Right atrium auricular region (tissue), 2 donors: ENCODE measurements around the gene SNF8. TPM values are rescaled to one million over a fixed set of nuclear protein-coding genes. Genes with fewer than 3 reads are reported as not detected.

ENCODE experiments used
- DNase-seq: peaks from one replicate; pipeline ENCODE4 v3.0.0-alpha.2; 2019; ENCODE audit warnings: low spot score
- H3K27ac ChIP-seq, 2 donors: fragments of 200-600 bp; sonication (generic); 1 replicate in 1 of 2; 2 replicates in 1 of 2; pipeline ENCODE4 v1.5.1; 2016 to 2019
- H3K27me3 ChIP-seq, 2 donors: fragments of 200-600 bp; sonication (generic); one replicate each; pipeline versions ENCODE4 v1.5.1 to v1.6.0; 2017 to 2019
- H3K36me3 ChIP-seq: fragments of 200-600 bp; sonication (generic); one replicate; pipeline ENCODE4 v1.5.1; 2016
- H3K4me1 ChIP-seq, 2 donors: fragments of 200-600 bp; sonication (generic); one replicate each; pipeline versions ENCODE4 v1.5.1 to v1.6.0; 2017 to 2019
- H3K4me3 ChIP-seq, 2 donors: fragments of 200-600 bp; sonication (generic); 1 replicate in 1 of 2; 2 replicates in 1 of 2; pipeline ENCODE4 v1.5.1; 2017 to 2019; ENCODE audit warnings: mild to moderate bottlenecking in 1 of 2, moderate library complexity in 1 of 2
- H3K9me3 ChIP-seq, 2 donors: fragments of 200-600 bp; sonication (generic); one replicate each; pipeline ENCODE4 v1.5.1; 2019
- total RNA-seq, 2 donors: library from RNA; depleted of rRNA; stranded (reverse); fragments of >200 nt; gene quantifications; one replicate each; pipeline ENCODE4 v1.1.0, GENCODE V29; 2016
- TF ChIP-seq, protein P1 (sequence below), 2 donors: fragments of 200-600 bp; sonication (generic); IDR thresholded peaks; one replicate each; pipeline ENCODE4 v1.5.1; 2019; ENCODE audit warnings: antibody characterized with exemption in 2 of 2

SNF8 gene
- total RNA-seq, 2 donors from 2014 or later: 67.2 to 91.6 TPM

DNA sequence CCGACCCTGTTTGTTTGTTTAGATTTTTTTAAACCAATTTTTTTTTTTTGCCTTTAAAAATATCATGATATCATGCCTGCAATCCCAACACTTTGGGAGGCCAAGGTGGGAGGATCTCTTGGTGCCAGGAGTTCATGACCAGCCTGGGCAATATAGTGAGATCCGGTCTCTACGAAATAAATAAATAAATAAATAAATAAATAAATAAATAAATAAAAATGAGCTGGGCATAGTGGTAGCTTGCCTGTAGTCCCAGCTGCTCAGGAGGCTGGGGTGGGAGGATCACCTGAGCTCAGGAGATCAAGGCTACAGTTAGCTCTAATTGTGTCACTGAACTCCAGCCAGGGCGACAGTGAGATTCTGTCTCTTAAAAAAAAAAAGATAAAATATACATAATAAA is 44.5 kb upstream of the SNF8 start:
- H3K27me3 ChIP-seq: peaks cover 18 to 31% of the 10 kb centered on the region in 2 donors
- TF ChIP-seq, protein P1, sequence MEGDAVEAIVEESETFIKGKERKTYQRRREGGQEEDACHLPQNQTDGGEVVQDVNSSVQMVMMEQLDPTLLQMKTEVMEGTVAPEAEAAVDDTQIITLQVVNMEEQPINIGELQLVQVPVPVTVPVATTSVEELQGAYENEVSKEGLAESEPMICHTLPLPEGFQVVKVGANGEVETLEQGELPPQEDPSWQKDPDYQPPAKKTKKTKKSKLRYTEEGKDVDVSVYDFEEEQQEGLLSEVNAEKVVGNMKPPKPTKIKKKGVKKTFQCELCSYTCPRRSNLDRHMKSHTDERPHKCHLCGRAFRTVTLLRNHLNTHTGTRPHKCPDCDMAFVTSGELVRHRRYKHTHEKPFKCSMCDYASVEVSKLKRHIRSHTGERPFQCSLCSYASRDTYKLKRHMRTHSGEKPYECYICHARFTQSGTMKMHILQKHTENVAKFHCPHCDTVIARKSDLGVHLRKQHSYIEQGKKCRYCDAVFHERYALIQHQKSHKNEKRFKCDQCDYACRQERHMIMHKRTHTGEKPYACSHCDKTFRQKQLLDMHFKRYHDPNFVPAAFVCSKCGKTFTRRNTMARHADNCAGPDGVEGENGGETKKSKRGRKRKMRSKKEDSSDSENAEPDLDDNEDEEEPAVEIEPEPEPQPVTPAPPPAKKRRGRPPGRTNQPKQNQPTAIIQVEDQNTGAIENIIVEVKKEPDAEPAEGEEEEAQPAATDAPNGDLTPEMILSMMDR (IDR thresholded peaks at IDR 0.05): no peak
- peak; percentile 11 for DNase-seq

GRCh38 chr17:48985436-48986245 is 41.0 kb upstream of the SNF8 start:
- TF ChIP-seq, protein P1 (IDR thresholded peaks at IDR 0.05): no peak
- no peaks in the 10 kb centered on the region for H3K36me3 ChIP-seq
- DNase-seq: peak; percentile 9
- H3K4me1 ChIP-seq: no peaks in the 10 kb centered on the region
- peaks cover 0 to 12% of the 10 kb centered on the region in 2 donors for H3K9me3 ChIP-seq
- H3K4me3 ChIP-seq: no peak overlapping the region
- peaks cover 0 to 5% of the 10 kb centered on the region in 2 donors for H3K27me3 ChIP-seq
- no peak overlapping the region for H3K27ac ChIP-seq

More for the DNA sequence above, 44.5 kb upstream of the SNF8 start:
- H3K9me3 ChIP-seq: peaks cover 0 to 7% of the 10 kb centered on the region in 2 donors
- H3K36me3 ChIP-seq: no peaks in the 10 kb centered on the region
- no peak overlapping the region for H3K27ac ChIP-seq
- no peaks in the 10 kb centered on the region for H3K4me1 ChIP-seq
- no peak overlapping the region for H3K4me3 ChIP-seq

- TF ChIP-seq, protein P1 (IDR thresholded peaks at IDR 0.05): no peak
- Histone ChIP-seq H3K27me3 (no peaks in the 10 kb centered on the region), H3K4me3 (no peak overlapping the region)
Observed at GRCh38 chr17:48981927-48982539, 37.4 kb upstream of the SNF8 start.

DNA sequence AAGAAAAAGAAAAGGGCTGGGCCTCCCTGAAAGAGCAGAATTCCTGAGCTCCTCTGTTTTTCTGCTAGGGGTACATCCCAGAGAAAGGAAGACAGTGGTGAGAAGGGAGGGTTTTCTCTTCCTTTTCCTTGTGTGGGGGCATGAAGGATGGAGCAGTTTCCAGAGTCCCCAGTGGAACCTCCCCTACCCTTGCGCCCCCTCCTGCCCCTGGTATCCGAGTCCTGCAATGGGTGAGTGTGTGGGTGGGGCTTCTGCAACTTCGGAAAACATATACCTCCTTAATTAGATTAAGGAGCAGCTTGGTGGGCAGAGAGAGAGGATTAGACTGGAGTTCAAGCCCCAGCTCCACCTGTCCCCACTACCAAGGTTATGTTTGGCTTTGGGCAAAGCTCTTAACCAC is 29.2 kb upstream of the SNF8 start:
- no peaks in the 10 kb centered on the region for H3K9me3 ChIP-seq
- TF ChIP-seq, protein P1 (IDR thresholded peaks at IDR 0.05): no peak
- DNase-seq: no peak
- peaks cover 0 to 5% of the 10 kb centered on the region in 2 donors for H3K27me3 ChIP-seq
- no peaks in the 10 kb centered on the region for H3K36me3 ChIP-seq
- no peak overlapping the region for H3K27ac ChIP-seq
- no peaks in the 10 kb centered on the region for H3K4me1 ChIP-seq
- no peak overlapping the region for H3K4me3 ChIP-seq

More at GRCh38 chr17:48981927-48982539, 37.4 kb upstream of the SNF8 start:
- peak; percentile 16 for DNase-seq
- peaks cover 0 to 14% of the 10 kb centered on the region in 2 donors for H3K9me3 ChIP-seq
- H3K4me1 ChIP-seq: no peaks in the 10 kb centered on the region
- no peak overlapping the region for H3K27ac ChIP-seq
- H3K36me3 ChIP-seq: no peaks in the 10 kb centered on the region

DNA sequence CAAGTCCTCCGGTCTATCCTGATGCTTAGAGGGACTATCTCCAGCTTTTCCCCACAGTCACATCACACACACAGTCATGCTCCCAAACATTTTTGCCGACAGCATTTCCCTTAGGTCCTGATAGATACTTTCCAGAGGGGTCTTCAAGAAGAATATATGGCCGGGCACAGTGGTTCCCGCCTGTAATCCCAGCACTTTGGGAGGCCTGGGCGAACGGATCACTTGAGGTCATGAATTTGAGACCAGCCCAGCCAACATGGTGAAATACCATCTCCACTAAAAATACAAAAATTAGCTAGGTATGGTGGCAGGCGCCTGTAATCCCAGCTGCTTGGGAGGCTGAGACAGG is 28.1 kb upstream of the SNF8 start:
- no peaks in the 10 kb centered on the region for H3K36me3 ChIP-seq
- no peak for DNase-seq
- TF ChIP-seq, protein P1 (IDR thresholded peaks at IDR 0.05): no peak
- no peaks in the 10 kb centered on the region for H3K4me1 ChIP-seq
- H3K27ac ChIP-seq: no peak overlapping the region
- H3K4me3 ChIP-seq: no peak overlapping the region
- no peaks in the 10 kb centered on the region for H3K9me3 ChIP-seq
- peaks cover 0 to 5% of the 10 kb centered on the region in 2 donors for H3K27me3 ChIP-seq
